HG03439 (cell line): ENCODE data around the gene ARHGAP22.

ENCODE experiments used
- ATAC-seq: cut with Tn5 transposase; IDR thresholded peaks from one replicate; pipeline ENCODE4 v1.9.1; 2021; ENCODE audit warnings: mild to moderate bottlenecking, moderate library complexity; ENCODE audit not compliant: unreplicated experiment

The ARHGAP22 gene

GRCh38 chr10:48608279-48608681 is 3.4 kb upstream of the ARHGAP22 start:
- ATAC-seq, result peak; percentile 81

DNA sequence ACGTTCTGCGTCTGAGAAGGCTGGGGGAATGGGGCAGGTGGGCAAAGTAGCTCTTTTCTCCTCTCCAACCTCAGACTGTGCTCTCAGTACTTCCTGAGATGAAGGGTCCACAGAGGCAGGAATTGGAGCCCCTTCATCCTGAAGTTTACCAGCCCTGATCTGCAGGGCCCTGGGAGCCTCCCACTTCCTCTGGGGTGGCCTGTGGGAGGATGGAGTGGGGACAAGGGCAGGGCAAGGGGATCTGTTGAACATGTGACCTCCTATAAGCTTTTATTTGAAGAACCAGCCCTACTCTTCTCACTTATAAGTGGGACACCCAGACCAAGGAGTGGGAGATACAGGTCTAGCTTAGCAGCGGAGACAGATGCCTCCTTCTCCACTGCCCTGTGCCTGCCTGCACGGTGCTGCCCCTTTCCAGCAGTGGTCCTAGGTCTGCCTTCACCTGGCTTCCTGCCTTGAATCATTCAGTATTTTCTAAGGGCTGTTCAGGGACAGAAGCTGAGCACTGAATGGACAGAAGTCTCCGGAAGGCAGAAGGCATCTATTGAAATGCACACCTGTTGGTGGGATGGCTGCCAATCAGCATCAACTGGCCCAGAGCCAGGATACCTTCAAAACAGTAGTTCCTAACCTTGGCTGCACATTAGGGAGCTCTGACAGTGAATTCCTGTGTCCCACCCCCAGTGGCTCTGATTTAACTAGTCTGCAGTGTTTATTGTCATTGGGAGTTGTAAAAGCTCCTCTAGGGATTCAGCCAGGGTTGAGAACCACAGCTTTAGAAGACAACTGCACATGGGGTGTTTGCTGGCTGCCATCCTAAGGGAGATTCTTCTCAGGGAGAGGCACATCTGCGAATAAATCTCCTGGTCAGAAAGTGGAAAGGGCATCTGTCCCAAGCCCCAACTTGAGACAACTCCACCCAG is 2.7 kb upstream of the ARHGAP22 start:
- no peak for ATAC-seq

DNA sequence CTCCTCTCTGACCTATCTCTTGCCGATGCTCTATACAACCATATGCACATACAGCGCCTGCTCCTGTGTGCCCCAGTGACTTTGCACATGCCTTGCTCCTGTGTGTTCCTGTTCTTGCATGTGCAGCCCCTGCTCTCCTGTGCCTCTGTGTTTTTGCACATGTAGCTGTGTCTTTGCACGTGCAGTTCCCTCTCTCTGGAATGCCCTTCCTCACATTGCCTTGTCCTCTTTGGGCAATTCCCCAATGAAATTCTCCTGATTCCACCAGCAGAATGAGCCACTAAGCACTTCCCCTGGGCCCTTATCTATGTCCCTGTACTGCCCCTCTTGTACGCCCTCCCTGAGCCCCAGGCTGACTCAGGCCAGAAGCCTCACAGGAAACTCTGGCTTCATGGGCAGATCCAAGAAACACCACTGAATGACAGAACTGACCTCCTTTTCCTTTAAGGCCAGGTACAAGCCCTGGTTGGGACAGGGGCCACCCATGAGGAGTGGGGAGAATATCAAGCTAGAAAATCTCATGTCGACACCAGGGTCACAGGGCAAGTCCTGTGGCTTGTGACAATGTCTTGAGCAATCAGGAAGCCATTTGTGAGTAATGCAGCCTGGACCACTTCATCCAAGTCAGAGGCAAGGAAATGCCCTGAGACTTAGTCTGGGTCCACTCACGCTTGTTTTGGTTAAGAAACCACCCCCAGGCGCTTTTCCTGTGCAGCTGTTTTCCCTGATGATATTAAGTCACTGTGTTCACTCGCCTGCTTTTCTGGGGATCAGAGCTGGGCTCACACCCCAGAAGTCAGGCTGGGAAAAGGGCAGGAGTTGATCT is 1.9 kb upstream of the ARHGAP22 start:
- no peak for ATAC-seq

DNA sequence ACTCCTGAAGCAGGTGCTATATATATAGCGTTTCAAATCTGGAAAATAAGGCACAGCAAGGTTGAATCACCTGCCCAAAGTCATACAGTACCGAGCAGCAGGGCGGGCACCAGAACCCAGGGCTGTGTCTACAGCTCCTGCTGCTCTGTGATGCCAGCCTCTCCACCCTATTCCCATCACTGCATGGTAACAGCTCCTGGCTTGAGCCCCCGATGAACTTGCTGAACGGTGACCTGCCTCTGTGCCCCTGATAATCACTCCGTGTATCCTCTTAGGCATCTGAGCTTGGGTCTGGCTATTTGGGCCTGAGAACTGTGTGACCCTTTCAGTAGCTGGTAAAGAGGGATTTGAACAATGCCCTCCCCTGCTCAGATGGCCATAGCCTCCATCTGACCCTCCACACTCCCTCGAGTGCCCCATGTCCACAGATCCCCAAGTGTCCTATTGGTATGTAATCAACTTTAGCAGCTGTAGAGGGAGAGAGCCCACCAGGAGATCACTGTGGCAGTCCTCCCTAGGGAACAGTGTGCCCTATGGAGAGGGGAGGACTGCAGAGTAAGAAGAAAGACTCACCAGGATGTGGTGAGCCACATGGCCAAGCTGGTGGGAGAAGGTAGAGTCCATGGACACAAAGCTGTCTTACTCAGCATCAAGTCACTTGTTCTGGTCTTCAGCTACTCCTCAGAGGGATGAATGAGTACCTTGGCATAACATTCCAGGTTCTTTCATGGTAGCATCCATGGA is 1.1 kb upstream of the ARHGAP22 start:
- ATAC-seq, result no peak

DNA sequence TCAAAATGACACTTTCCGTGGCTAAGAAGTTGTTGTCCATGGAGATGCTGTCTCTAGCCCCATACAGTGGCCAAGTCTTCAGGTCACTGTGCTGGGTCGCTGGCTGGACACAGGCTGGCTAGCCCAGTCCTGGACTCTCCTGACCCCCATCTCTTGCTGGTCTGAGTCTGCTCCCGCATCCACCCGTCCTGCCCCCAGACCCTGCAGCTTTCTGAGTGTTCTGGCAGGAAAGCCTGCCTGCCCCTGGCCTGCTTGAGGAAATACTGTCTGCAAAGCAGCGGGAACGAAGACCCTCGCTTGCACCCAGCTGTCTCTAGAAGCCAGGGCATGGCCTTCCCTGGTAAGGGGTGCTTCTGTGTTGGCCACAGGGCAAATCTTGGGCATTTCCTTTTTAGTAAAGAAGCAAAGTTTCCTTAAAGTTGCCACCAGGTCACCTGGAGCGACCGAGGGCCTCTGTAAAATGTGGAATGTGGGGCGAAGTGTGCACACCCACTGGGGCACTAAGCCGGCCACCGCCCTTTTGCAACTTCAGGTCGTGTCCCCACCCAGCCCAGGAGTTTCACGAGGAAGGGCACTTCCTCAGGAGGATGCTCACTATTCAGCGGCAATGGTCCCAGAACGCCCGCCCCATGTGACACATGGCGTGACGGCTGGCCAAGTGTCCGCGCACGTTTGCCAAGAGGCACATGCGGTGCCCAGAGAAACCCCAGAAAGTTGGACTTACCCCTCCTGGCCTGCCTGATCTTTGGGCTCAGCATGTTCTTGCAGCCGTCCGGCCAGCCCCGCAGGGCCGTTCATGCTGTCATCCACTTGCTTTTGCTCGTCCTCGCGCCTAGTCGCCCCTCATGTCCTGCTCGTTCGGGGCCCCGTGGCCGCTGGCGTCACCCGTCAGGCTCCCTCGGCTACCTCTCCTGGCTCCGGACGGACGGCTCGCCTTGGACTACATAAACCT is 558 bp downstream of the ARHGAP22 start:
- ATAC-seq, result no peak

GRCh38 chr10:48603421-48604038 is 1.3 kb downstream of the ARHGAP22 start:
- no peak for ATAC-seq

- no peak for ATAC-seq
Observed at GRCh38 chr10:48602401-48603135, 2.3 kb downstream of the ARHGAP22 start.

- no peak for ATAC-seq
Observed at GRCh38 chr10:48601789-48602188, 3.1 kb downstream of the ARHGAP22 start.

- no peak for ATAC-seq
Observed at GRCh38 chr10:48600645-48601505, 4.0 kb downstream of the ARHGAP22 start.

- ATAC-seq, result no peak
Observed at GRCh38 chr10:48599830-48600134, 5.1 kb downstream of the ARHGAP22 start.

DNA sequence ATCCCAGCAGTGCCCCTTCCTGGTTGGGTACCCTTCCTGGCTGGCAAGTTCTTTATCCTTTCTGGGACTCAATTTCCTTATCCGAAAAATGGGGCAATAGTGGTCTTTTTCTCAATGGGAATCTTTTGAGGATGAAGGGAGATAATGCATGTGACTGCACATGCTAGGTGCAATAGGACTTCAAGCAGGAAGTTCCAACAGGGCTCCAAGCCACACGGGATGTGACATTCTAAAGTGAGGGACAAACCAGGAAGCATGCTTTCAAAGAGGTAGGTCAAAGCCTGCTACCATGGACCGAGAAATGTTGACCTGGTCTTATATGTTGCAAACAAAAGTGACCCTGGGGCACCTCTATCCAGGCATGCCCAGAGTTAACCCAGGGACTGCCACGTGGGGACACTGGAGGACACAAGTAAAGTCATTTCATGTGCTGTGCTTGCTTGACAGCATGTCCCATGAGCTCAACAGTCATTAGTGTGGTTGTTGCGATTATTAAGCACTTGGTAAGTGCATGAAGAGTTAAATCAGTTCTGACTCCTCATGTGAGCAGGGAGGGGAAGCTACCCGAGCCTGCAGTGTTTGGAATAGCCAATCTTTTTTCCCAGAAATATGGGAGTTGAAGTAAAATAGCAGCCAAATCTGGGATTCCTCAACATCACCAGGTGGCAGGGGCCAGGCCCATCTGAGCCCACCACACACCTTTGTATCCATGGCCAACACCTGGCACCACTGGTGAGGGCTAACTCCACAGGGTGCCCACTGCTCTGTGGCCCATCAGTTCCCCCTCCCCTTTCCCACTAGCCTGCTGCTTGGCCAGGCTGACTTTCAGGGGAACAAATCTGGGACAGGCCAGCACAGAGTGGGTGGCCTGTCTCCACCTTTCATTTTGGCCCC is 5.7 kb downstream of the ARHGAP22 start:
- no peak for ATAC-seq

GRCh38 chr10:48598243-48598935 is 6.5 kb downstream of the ARHGAP22 start:
- no peak for ATAC-seq

GRCh38 chr10:48595539-48595932 is 9.3 kb downstream of the ARHGAP22 start:
- ATAC-seq, result no peak

DNA sequence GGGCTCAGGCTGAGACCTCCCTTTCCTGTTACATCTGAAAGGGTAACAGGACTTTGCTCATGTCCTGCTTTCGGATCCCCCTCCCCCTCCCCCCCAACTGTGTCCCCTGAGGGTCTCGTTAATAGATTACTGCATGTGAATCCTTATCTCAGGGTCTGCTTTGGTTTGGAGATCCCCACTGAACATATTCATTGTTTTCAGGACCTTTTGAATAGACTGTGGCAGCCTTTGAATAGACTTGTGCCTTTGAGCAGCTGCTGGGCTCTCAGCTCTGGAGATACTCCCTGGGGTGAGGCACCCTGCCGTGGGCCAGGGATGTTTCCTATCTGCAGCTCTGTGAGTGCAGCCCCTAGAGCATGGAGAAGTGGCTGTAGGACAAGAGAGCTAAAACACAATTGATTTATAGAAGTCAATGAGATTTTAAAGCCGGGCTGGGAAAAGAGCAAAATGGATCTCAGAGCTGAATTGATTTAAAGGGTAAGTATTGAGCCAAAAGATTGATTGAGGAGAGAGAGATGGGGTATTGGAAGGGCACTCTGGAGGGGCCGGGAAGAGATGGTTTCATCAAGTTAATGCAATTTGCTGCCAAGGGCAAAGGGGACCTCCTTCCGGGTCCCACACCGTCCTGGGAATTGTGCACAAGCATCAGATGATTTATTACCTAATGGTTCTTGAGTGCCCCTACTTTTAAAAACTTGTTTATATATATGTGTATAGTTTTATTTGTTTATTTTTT is 9.9 kb downstream of the ARHGAP22 start:
- no peak for ATAC-seq

- no peak for ATAC-seq
Observed at GRCh38 chr10:48594371-48594770, 10.5 kb downstream of the ARHGAP22 start.

- no peak for ATAC-seq
Observed at GRCh38 chr10:48592346-48592745, 12.5 kb downstream of the ARHGAP22 start.
